RWPE2 (cell line): ENCODE data around the gene PUS7.
A peak's percentile ranks its signal among the peaks of the same experiment; 100 is the strongest.

Experiments
- ATAC-seq: fragments of 200-7000 bp; cut with Tn5 transposase; 3 replicates; pipeline ENCODE4 v1.9.1; 2021; ENCODE audit warnings: low read depth
- DNase-seq: peaks from one replicate; pipeline ENCODE4 v3.0.0-alpha.2; 2020; ENCODE audit warnings: low spot score
- H3K27ac ChIP-seq: fragments of 450-650 bp; 2 replicates; pipeline ENCODE4 v1.5.1; 2017; ENCODE audit warnings: mild to moderate bottlenecking; ENCODE audit not compliant: poor library complexity, severe bottlenecking
- H3K27me3 ChIP-seq: fragments of 250-450 bp; sonication (Bioruptor Pico); 2 replicates; pipeline ENCODE4 v1.5.1; 2021; ENCODE audit warnings: mild to moderate bottlenecking, moderate library complexity; ENCODE audit not compliant: insufficient read depth, poor library complexity, severe bottlenecking
- H3K36me3 ChIP-seq: fragments of 250-450 bp; sonication (Bioruptor Pico); 2 replicates; pipeline ENCODE4 v1.5.1; 2020; ENCODE audit warnings: low read depth, mild to moderate bottlenecking, moderate library complexity
- H3K4me1 ChIP-seq: fragments of 250-450 bp; sonication (Bioruptor Pico); 2 replicates; pipeline ENCODE4 v1.5.1; 2021; ENCODE audit warnings: mild to moderate bottlenecking, moderate library complexity; ENCODE audit not compliant: insufficient read depth, poor library complexity, severe bottlenecking
- H3K4me3 ChIP-seq: fragments of 250-450 bp; sonication (Bioruptor Pico); 2 replicates; pipeline ENCODE4 v1.5.1; 2021; ENCODE audit warnings: mild to moderate bottlenecking, moderate library complexity; ENCODE audit not compliant: severe bottlenecking
- H3K9me3 ChIP-seq: fragments of 250-450 bp; sonication (Bioruptor Pico); 2 replicates; pipeline ENCODE4 v1.5.1; 2021; ENCODE audit warnings: mild to moderate bottlenecking, moderate library complexity; ENCODE audit not compliant: severe bottlenecking
- CTCF ChIP-seq: fragments of 450-650 bp; IDR thresholded peaks from one replicate; pipeline ENCODE4 v1.5.1; 2017; ENCODE audit warnings: mild to moderate bottlenecking, moderate library complexity; ENCODE audit not compliant: poor library complexity, severe bottlenecking

PUS7 gene

DNA sequence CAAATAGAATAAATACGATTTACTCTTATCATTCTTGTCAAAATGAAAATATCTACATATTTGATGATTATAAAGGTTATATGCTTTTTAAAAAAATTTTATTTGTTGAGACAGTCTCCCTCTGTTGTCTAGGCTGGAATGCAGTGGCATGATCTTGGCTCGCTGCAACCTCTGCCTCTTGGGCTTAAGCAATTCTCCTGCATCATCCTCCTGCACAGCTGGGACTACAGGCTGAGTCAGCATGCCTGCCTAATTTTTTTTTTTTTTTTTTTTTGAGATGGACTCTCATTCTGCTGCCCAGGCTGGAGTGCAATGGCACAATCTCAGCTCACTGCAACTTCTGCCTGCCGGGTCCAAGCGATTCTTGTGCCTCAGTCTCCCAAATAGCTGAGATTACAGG, 48.9 kb downstream of the PUS7 start:
- Histone ChIP-seq H3K9me3 (no peaks in the 10 kb centered on the region), H3K27me3 (no peaks in the 10 kb centered on the region), H3K4me3 (no peak overlapping the region), H3K27ac (no peak overlapping the region), H3K36me3 (peaks cover 29% of the 10 kb centered on the region), H3K4me1 (no peaks in the 10 kb centered on the region)
- DNase-seq (no peak), ATAC-seq (peak; percentile 78)
- TF ChIP-seq CTCF, result no peak

GRCh38 chr7:105470846-105471245, 51.2 kb downstream of the PUS7 start:
- Histone ChIP-seq H3K27me3 (no peaks in the 10 kb centered on the region), H3K9me3 (no peaks in the 10 kb centered on the region), H3K27ac (no peak overlapping the region), H3K4me1 (no peaks in the 10 kb centered on the region), H3K36me3 (peaks cover 24% of the 10 kb centered on the region), H3K4me3 (no peak overlapping the region)
- no peak for TF ChIP-seq CTCF
- ATAC-seq (no peak), DNase-seq (no peak)

DNA sequence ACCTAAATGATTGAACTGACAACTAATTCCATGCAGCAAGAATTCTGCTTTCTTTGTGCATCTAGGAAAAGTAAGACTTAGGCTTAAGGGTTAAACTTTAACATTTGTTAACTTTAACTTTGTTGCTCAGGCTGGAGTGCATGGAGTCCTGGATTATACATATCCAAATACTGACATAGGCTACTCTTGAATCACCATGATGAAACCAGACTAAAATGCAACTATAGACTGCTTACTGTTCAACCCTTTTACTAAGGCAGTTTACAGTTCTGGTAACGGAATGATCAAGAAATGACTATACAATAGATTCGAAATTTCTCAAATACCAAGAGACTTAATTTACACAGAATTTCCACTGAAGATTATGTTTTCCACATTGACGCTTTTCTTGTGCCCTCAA, 52.0 kb downstream of the PUS7 start:
- ATAC-seq, result no peak

GRCh38 chr7:105462765-105463420, 59.2 kb downstream of the PUS7 start:
- no peaks in the 10 kb centered on the region for H3K4me1 ChIP-seq
- H3K36me3 ChIP-seq, result peaks cover 59% of the 10 kb centered on the region
- no peaks in the 10 kb centered on the region for H3K27me3 ChIP-seq
- ATAC-seq (no peak), DNase-seq (no peak)
- no peak for TF ChIP-seq CTCF
- no peak overlapping the region for H3K27ac ChIP-seq
- no peak overlapping the region for H3K4me3 ChIP-seq
- no peaks in the 10 kb centered on the region for H3K9me3 ChIP-seq

More for the DNA sequence above, 52.0 kb downstream of the PUS7 start:
- Histone ChIP-seq H3K4me1 (no peaks in the 10 kb centered on the region), H3K9me3 (no peaks in the 10 kb centered on the region), H3K27ac (no peak overlapping the region), H3K36me3 (peaks cover 31% of the 10 kb centered on the region), H3K27me3 (no peaks in the 10 kb centered on the region), H3K4me3 (no peak overlapping the region)
- no peak for TF ChIP-seq CTCF
- no peak for DNase-seq

- TF ChIP-seq CTCF, result no peak
- no peaks in the 10 kb centered on the region for H3K4me1 ChIP-seq
- no peaks in the 10 kb centered on the region for H3K27me3 ChIP-seq
- H3K9me3 ChIP-seq, result no peaks in the 10 kb centered on the region
- H3K36me3 ChIP-seq, result peaks cover 70% of the 10 kb centered on the region
- ATAC-seq, result peak; percentile 55
- H3K4me3 ChIP-seq, result no peak overlapping the region
- DNase-seq, result no peak
- H3K27ac ChIP-seq, result no peak overlapping the region
These were observed 60.6 kb downstream of the PUS7 start for GRCh38 chr7:105461518-105461917.
